ENCODE measurements around the gene PIGBOS1. TPM values are rescaled to one million over a fixed set of nuclear protein-coding genes. Genes with fewer than 3 reads are reported as not detected.
"Not testable (repeated sequence)": the region's sequence is repeated elsewhere in the genome, so short reads cannot be mapped to it uniquely, and the experiment has no call there.

PIGBOS1 gene
- total RNA-seq, 1 donor from 2014 or later = 14.0 TPM

DNA sequence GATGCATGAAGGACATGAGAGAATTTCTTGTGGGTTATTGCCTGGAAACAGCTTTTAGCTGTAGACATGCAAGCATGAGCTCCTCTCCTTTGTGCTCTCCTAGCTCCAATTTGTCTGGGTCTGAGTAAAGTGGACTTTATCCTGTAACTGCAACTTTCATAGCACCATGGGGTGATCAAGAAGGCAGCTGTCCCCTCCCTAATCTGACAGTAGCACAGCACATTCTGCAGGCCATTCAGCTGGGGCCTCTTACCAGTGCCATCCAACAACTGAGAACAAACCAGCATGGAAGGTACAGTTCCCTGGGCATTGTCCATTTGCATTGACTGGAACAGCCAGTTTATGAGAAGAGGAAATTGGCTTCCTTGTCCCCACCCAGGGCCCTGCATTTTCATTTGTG lies 21.6 kb downstream of the PIGBOS1 start:
- no peak for DNase-seq (ENCODE audit: low spot score)

GRCh38 chr15:55290528-55291057 lies 28.3 kb downstream of the PIGBOS1 start:
- peak; percentile 89 for DNase-seq (ENCODE audit: low spot score)

GRCh38 chr15:55289746-55290527 lies 29.0 kb downstream of the PIGBOS1 start, which contains the start of gene RAB27A:
Gene RAB27A (minus strand): TSS chr15:55289813. CDS start chr15:55234934, 54,879 bp downstream.
- DNase-seq (ENCODE audit: low spot score) = peak; percentile 84

- no peak for DNase-seq (ENCODE audit: low spot score)
These were observed 29.7 kb downstream of the PIGBOS1 start for GRCh38 chr15:55289011-55289745.

DNA sequence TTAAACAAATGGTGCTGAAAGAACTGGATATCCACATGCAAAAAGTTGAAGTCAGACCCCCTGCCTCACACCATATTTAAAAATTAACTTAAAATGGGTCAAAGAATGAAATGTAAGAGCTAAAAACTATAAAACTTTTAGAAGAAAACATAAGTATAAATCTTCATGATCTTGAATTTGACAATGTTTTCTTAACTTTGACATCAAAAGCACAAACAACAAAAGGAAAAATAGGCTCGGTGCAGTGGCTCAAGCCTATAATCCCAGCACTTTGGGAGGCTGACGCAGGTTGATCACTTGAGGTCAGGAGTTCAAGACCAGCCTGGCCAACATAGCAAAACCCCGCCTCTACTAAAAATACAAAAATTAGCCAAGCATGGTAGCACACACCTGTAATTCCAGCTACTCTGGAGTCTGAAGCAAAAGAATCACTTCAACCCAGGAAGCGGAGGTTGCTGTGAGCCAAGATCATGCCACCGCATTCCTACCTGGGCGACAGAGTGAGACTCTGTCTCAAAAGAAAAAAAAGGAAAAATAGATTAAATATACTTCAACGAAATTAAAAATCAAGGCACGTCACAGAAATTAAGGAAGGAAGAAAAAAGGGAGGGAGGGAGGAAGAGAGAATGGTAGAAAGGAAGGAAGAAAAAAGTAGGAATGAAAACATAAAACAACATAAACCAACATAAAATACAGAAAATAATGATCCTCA lies 30.8 kb downstream of the PIGBOS1 start:
- DNase-seq (ENCODE audit: low spot score) = no peak

DNA sequence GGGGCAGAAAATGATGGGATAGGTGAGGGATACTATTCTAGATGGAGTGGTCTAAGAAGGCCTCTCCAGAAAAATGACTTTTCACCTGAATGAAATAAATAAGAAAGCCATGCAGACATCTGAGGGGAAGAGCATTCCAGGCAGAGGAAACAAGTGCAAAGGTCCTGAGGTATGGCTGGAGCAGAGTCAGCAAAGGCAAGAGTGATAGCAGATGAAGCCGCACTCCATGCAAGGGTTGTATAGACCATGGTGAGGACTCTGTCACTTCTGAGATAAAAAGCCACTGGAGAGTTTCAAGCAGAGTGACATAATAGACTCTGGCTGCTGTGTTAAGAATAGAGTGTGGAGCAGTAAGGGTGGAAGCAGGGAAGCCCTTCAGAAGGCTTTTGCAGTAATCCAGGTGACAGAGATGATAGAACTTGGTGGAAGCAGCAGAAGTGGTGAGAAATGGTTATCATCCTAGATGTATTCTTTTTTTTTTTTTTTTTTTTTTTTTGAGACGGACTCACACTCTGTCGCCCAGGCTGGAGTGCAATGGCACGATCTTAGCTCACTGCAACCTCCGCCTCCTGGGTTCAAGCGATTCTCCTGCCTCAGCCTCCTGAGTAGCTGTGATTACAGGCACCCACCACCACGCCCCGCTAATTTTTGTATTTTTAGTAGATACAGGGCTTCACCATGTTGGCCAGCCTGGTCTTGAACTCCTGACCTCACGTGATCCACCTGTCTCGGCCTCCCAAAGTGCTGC lies 32.3 kb downstream of the PIGBOS1 start:
- DNase-seq (ENCODE audit: low spot score) = not testable (repeated sequence)

GRCh38 chr15:55284426-55284825 lies 34.5 kb downstream of the PIGBOS1 start:
- DNase-seq (ENCODE audit: low spot score) = no peak

GRCh38 chr15:55283379-55284147 lies 35.4 kb downstream of the PIGBOS1 start:
- DNase-seq (ENCODE audit: low spot score) = no peak

DNA sequence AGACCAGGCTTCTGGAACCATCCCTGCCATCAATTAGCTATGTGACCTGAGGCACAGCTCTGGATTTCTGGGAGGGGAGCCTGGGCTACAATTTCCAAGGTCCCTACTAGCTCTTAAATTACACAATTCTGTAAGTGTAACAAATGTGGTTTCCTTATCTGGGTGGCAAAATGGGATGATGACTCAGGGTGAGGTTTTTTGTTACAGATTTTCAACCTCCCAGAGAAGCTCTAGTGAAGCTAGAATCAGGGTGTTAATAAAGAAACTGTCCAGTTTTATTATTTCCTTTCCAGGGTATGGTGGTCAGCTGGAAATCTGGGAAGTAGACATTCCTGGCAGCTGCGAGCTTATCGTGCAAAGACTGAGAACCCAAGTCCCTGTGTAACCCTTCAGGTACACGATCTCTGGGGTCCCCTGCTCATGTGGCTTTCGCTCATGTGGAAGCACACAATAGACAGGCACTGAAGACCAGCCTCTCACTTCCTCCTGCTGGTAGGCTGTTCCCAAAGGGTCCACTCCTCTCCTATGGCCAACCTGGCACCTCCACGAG lies 36.6 kb downstream of the PIGBOS1 start:
- no peak for DNase-seq (ENCODE audit: low spot score)

GRCh38 chr15:55281517-55282228 lies 37.2 kb downstream of the PIGBOS1 start:
- DNase-seq (ENCODE audit: low spot score) = no peak

GRCh38 chr15:55280589-55280988 lies 38.3 kb downstream of the PIGBOS1 start:
- DNase-seq (ENCODE audit: low spot score) = not testable (repeated sequence)

GRCh38 chr15:55279746-55280351 lies 39.1 kb downstream of the PIGBOS1 start:
- no peak for DNase-seq (ENCODE audit: low spot score)

DNA sequence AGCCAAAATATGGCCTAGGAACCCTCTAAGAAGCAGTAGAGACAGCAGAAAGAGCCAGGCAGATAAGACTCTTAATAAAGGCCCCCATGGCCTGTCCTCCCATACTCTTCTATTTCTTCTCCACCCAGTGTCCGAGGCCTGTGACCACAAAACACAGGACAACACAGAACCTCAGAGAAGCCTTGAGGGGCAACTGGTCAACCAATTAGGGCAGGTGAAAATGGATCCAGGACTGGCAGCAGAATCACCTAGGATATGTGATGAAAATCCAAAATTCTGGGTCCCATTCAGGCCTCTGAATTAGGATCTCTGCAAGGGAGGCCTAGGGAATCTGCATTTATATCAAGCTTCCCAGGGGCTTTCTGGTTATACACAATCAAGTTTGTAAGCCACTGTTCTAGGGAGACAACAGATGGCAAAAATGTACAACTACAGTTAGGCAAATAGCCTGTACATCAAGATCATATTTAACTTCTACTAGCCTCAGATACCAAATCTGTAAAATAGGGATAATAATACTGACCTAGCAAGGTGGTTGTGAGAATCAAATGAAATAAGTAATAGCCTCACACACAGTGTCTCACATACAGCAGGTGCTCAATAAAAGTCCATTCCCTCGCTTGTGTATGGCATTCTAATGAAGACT lies 39.7 kb downstream of the PIGBOS1 start:
- no peak for DNase-seq (ENCODE audit: low spot score)

- DNase-seq (ENCODE audit: low spot score) = no peak
These were observed 41.2 kb downstream of the PIGBOS1 start for GRCh38 chr15:55277715-55278114.

DNA sequence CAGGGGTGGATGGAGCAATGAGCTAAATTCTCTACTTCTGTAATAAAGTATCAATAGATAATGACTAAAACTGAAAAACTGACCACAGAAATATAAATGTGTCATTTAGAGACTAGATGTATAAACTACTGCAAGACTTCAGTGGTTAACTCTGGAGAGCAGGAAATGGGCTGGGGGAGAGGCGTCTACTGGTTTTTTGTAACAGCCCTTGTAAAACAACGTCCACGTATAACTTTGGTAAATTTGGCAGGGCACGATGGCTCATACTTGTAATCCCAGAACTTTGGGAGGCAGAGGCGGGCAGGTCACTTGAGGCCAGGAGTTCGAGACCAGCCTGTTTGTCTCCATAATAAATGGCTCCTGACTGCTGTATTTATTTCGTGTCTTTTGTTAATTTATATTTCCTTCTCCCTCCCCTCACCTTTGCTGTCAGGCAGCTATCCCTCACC lies 41.8 kb downstream of the PIGBOS1 start:
- DNase-seq (ENCODE audit: low spot score) = no peak

DNA sequence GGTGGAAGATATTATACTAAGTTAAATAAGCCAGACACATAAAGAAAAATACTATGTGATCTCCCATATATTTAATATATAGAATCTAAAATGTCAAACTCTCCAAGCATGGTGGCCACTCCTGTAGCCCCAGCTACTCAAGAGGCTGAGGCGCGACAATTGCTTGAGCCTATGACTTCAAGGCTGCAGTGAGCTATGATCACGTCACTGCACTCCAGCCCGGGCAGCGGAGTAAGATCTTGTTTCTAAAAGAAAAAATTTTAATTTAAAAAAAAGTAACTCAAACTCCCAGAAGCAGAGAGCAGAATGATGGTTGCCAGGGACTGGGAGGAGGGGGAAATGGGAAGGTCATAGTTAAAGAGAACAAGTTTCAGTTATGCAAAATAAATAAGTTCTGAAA lies 42.6 kb downstream of the PIGBOS1 start:
- DNase-seq (ENCODE audit: low spot score) = no peak

GRCh38 chr15:55270291-55270690 lies 48.6 kb downstream of the PIGBOS1 start:
- no peak for DNase-seq (ENCODE audit: low spot score)

DNA sequence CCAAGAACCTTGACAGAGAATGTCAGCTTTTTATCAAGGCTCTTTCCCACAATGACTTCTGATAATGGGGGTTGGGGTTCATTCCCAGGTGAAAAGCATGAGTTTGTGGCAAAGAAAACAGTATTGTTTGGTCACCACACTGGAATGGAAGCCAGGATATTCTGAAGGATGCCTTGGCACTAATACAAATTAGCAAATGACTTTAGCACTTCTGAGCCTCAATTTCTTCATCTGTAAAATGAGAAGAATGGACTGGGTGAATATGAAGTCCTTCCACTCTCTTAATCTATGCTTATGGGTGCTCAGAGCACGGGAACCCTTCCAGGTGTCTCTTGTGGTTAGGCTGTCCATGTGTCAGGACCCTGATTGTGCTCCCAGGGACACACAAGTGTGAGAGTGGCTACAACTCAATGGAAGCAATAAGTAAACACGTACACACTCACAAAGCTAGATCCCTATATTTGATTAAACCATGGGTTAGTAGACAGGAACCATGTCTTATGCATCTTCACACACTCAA lies 50.7 kb downstream of the PIGBOS1 start:
- no peak for DNase-seq (ENCODE audit: low spot score)
